GM19035 (cell line): ENCODE results near the gene RBBP9.
"Not testable (repeated sequence)": the region's sequence is repeated elsewhere in the genome, so short reads cannot be mapped to it uniquely, and the experiment has no call there.

ENCODE experiments used
- ATAC-seq: cut with Tn5 transposase; IDR thresholded peaks from one replicate; pipeline ENCODE4 v1.9.1; 2021; ENCODE audit not compliant: unreplicated experiment

The RBBP9 gene

DNA sequence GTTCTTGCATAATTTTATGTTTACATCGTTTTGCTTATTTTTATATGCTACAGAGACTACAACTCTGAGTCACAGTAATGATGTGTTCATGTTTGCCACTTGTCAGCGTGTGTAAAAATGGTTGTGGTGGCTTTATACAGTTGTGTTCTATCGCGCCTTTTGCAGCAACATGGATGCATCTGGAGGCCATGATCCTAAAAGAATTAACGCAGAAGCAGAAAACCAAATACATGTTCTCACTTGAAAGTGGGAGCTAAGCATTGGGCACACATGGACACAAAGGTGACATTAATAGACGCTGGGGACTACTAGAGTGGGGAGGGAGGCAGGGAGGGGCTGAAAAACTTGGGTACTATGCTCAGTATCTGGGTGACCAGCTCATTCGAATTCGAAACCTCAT, 9.7 kb upstream of the RBBP9 start:
- ATAC-seq = no peak

DNA sequence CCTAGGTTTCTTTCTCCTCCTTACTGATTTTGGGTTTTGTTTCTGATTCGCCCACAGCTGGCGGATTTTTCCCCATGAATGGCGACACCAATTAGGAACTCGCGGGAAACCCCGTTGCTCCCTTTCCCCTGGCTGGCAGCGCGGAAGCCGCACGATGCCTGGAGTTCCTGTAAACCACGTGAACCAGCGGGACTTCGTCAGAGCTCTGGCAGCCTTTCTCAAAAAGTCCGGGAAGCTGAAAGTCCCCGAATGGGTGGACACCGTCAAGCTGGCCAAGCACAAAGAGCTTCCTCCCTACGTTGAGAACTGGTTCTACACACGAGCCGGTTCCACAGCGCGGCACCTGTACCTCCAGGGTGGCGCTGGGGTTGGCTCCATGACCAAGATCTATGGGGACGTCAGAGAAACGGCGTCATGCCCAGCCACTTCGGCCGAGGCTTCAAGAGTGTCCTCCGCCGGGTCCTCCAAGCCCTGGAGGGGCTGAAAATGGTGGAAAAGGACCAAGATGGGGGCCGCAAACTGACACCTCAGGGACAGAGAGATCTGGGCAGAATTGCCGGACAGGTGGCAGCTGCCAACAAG, 7.5 kb upstream of the RBBP9 start:
- no peak for ATAC-seq

DNA sequence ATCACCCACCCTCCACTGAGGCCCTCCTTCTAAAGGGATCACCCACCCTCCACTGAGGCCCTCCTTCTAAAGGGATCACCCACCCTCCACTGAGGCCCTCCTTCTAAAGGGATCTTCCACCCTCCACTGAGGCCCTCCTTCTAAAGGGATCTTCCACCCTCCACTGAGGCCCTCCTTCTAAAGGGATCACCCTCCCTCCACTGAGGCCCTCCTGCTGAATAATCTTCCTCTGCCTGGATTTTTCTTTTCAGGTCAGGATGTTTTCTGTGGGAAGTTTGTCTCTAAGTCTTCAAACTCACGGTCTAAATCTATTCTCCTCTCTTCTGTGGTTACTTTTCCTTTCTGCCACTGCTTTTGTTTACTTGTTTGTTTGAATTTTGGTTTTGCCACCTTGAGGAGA, 4.6 kb upstream of the RBBP9 start:
- ATAC-seq = not testable (repeated sequence)

DNA sequence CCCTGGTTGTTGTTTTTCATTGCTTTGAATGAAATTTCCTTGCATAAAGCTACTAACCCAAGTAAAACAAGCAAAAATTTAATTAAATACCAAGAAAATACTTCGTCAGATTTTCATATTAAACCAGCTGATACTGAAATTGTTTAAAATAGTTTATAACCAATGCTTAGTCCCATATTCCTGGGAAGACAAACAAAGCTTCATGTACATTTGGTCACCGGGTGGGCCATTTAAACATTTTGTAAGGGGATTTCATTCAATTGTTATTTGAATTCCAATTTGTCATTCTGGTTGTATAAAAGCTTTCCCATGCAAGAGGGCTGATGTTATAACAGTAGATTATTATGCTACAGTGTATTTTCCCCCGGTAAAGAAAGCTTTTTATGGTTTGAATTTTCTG, 578 bp upstream of the RBBP9 start:
- no peak for ATAC-seq

DNA sequence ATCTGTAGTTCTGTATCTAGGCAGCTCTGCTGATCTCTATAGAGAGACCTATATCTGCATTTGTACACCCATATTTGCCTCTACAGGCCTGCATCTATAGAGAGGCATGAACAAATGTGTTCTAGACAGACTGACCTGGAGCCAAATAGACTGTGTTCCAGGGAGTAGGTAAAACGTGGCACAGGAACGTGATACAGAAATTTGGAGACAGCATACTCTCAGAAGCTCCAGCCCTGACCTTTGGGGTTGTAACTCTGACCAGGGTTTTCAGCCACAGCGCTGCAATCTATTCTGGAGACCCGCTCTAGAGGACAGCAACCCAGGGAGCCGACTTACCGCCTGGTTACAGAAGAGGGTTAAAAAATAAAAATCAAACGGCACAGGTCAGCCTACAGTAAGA, 983 bp downstream of the RBBP9 start:
- no peak for ATAC-seq

DNA sequence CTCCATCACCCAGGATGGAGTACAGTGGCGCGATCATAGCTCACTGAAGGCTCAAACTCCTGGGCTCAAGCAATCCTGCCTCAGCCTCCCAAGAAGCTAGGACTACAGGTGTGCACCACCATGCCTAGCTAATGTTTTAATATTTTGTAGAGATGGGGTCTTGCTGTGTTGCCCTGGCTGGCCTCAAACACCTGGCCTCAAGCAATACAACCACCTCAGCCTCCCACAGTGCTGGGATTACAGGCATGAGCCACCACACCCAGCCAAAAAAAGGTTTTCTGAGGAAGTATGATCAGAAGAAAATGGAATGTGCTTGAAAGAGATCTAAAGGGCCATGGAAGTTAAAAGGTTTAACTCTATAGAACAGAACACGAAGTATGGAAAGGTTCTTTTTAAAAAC, 8.7 kb downstream of the RBBP9 start:
- ATAC-seq = no peak

DNA sequence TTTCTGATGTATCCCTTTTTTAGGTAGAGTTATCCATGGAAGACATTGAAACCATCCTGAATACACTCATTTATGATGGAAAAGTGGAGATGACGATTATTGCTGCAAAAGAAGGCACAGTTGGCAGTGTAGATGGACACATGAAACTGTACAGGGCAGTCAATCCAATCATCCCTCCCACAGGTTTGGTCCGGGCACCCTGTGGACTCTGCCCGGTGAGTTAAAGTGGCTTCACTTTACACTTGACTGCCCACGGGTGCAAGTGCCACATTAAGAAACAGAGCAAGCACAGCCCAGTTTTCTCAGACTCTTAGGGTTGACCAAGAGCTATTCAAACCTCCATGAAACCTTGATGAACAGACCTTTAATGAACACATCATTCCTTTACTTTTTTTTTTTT, 15.4 kb downstream of the RBBP9 start:
- no peak for ATAC-seq

DNA sequence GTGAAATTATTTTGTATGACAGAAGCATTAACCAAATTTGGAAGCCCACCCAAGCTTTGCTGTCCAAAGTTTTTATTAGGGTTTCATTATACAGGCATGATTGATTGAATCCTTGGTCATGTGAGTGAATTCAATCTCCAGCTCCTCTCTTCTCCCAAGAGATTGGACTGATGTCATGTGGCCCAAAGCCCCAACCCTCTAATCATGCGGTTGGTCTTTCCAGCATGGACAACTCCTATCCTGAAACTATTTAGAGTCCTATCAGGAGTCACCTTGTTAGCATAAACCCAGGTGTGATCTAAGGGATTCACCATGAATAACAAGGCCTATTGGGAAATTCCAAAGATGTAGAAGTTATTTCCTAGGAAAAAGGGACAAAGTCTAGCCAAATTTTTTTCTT, 19.2 kb downstream of the RBBP9 start:
- no peak for ATAC-seq

DNA sequence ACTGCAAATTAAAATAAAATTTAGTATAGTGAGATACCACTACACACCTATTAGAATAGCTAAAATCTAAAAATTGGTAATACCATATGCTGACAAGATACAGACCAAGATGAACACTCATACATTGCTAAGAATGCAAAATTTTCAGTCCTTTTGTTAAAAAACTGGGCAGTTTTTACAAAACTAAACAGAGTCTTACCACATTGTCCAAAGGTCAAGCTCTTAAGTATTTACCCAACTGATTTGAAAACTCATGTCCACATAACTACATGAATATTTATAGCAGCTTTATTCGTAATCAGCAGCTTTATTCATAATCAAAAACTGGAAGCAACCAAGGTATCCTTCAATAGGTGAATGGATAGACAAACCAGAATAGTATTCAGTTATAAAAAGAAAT, 19.8 kb downstream of the RBBP9 start:
- no peak for ATAC-seq

DNA sequence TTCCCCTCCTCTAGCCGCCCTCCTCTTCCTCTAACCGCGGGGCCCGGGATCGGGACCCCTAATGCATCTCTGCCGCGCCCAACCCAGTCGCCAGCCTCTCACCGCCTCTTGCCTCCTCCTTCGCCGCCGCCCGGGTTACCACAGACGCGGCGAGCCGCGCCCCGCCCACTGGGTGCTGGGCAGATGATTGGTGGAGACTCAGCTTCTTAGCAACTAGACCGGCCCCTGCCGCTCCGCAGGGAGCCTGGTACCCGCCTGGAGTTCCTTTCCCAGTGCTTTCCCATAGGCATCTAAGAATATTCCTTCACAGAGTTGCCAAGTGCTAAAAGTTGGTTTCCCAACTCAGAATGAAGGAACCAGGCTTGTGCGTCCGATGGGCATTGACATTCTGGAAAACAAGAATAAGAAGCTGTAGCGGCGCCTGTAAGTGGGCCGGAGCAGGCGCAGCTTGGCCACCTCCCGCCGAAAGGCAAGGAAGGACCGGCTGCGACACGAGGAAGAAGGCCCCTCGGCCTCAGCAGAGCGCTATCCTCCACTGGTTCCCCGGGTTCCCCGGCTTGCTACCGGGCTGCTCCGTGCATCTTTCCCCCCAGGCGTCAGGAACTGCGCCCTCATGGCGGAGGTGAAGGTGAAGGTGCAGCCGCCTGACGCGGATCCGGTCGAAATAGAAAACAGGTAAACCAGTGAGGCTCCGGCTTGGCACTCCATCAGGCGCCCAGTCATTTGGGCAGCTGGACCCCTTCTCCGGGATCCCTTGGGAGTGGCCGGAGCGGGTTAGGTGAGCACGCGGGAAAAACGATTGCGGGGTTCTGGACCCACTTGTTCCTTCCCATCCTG, 29.9 kb downstream of the RBBP9 start, which contains the start of the genes DZANK1 and POLR3F:
DZANK1 (minus strand) TSS at position 137 of the 837 bp plus-strand sequence. CDS start 1,672 bp downstream, outside the sequence.
POLR3F (plus strand) TSS at position 497 of the 837 bp plus-strand sequence; CDS start at position 614, 117 bp downstream.
- peak; percentile 98 for ATAC-seq

DNA sequence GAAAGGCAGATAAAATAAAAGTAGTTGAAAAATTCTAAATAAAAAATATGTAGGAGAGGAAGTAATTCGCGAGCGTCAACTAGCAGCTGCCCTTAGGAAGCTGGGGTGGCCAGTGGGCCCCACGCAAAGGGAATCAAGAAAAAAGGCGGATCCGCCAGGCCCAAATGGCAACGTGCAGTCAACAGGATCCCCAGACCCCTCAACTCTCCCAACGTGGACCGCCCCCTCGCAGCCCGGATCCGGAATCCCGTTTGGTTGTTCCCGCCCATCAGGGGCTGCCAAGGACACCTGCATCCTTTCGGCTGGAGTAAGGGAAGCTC, 30.5 kb downstream of the RBBP9 start:
- peak; percentile 39 for ATAC-seq

DNA sequence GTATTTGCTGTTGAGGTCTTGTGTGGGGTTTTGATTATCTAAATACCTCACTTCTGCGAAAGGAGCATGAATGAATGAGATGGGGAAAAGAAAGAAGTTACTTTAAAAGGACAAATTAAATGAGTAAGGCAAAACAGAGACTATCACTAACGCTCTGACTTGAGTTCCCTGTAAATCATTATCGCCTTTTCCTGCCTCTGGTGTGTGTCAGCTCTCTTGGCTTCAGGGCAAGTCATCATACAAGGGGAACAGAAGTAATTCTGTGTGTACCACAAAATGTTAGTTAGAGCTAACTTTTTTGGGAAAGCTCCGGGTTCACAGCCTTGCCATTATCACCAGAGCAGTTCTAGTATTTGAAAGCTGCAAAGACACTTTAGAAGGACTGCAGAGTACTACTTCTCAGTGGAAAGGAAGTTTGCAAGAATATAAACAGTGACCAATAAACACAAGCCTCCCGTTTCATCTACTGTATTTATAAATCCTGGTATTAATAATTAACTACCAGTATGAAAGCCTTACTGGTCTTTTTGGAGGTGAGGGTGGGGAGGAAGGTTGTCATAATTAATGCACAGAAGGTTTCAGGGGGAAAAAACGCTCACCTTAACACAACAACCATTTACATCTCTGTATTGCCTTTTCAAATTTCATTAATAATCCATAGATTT, 31.4 kb downstream of the RBBP9 start:
- ATAC-seq = no peak

DNA sequence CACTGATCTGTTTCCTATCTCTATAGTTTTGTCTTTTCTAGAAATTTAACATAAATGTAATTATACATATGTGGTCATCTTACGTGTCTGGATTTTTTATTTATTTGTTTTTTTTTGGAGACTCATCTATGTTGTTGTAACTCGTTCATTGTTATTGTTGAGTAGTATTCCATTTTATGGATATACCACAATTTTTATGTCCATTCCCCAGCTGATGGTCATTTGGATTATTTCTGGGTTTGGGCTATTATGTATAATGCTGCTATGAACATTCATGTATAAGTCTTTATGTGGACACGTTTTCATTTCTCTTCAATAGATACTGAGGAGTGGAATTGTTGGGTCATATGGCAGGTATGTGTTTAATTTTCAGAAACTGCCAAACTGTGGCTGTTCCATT, 40.4 kb downstream of the RBBP9 start:
- no peak for ATAC-seq

DNA sequence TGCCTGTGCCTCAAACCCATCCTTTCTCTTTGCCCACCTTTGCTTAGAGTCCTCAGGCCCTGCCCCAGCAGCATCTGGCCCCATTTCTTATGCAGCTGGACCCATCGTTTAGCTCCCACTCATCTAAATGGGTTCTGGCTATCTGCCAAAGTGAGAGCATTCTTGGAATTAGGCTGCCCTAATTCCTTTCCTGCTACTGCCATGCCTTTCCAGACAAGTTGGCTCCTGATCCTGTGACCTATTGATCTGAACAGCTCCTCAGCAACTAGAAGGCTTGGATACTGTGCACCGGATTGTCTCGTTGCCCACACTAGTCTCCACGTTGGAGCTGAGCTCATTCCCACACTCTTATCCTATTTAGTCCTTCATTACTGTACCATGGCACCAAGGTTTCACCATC, 53.1 kb downstream of the RBBP9 start:
- no peak for ATAC-seq

DNA sequence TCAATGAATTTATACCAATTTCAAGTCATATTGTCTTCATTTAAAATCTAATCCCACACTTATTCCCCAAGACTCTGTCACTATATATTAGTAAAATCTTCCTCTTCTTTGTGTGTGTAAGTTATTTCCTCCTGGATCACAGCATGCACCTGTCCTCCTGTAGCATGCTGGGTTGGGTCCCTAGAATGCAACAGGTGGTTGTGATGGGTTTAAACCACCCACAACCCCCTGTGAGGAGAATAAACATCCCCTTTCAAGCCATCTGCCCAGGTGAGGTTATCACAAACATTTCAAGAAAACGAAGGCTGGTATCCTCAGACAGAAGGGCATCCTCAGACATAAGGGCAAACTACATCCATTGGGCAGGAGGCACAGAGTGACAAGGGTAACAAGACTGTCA, 56.6 kb downstream of the RBBP9 start:
- ATAC-seq = no peak

DNA sequence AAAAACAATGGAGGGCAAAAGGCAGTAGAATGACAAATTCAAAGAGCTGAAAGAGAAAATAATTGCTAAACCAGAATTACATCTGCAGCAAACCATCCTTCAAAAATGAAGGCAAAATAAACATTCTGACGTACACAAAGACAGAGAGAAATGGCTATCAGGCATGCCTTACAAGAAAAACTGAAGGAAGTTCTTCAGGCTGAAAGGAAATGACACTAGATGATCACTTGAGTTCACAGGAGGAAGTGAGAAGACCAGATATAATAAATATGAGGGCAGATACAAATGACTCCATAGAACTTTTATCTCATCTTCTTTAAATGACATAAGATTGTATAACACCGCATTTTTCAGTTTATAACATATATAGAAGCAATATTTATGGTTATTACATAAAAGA, 60.2 kb downstream of the RBBP9 start:
- ATAC-seq = no peak
